ENCODE results near the gene RNF14.

The RNF14 gene

DNA sequence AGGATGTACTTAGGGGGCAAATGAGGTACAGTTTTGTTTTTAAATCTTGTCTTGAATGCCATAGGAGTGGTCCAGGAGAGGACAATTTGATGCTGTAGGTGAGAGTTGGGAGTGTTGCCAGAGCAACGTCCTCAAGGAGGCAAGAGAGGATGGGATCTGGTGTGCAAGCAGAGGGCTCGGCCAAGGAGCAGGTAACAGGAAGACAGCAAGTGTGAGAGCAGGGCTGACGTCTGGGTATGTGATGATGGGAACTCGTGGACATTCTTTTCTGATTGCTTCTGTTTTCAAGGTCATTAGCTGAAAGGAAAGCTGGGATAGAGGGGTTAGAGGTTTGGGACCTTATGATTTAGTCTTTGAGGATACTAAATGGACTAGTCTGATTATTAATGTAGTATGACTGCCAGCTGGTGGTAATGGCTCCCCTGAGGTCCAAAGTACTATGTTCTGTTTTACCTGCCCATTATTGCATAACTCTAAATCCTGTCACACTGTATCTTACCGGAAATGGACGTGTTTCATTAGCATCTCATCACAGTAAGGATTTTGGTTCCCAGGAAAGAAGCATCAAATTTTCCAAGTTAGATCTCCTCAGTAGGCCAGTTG is 28.6 kb downstream of the RNF14 start:
- no peak for ATAC-seq
- TF ChIP-seq ZC3H10 (CRISPR knock-in tag; IDR thresholded peaks at IDR 0.05) = no peak
- no peak for TF ChIP-seq PPARA (CRISPR knock-in tag; IDR thresholded peaks at IDR 0.05; ENCODE audit: borderline replicate concordance)
- TF ChIP-seq TCF4 (CRISPR knock-in tag; IDR thresholded peaks at IDR 0.05; ENCODE audit: borderline replicate concordance) = no peak
- TF ChIP-seq, protein P1, sequence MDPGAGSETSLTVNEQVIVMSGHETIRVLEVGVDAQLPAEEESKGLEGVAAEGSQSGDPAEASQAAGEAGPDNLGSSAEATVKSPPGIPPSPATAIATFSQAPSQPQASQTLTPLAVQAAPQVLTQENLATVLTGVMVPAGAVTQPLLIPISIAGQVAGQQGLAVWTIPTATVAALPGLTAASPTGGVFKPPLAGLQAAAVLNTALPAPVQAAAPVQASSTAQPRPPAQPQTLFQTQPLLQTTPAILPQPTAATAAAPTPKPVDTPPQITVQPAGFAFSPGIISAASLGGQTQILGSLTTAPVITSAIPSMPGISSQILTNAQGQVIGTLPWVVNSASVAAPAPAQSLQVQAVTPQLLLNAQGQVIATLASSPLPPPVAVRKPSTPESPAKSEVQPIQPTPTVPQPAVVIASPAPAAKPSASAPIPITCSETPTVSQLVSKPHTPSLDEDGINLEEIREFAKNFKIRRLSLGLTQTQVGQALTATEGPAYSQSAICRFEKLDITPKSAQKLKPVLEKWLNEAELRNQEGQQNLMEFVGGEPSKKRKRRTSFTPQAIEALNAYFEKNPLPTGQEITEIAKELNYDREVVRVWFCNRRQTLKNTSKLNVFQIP (CRISPR knock-in tag; IDR thresholded peaks at IDR 0.05; ENCODE audit: borderline replicate concordance, low read depth) = no peak
- TF ChIP-seq ESRRG (CRISPR knock-in tag; IDR thresholded peaks at IDR 0.05) = no peak
- TF ChIP-seq ZNF565 (CRISPR knock-in tag; conservative IDR thresholded peaks at IDR 0.05; ENCODE audit: low read depth) = no peak
- TF ChIP-seq, protein P2, sequence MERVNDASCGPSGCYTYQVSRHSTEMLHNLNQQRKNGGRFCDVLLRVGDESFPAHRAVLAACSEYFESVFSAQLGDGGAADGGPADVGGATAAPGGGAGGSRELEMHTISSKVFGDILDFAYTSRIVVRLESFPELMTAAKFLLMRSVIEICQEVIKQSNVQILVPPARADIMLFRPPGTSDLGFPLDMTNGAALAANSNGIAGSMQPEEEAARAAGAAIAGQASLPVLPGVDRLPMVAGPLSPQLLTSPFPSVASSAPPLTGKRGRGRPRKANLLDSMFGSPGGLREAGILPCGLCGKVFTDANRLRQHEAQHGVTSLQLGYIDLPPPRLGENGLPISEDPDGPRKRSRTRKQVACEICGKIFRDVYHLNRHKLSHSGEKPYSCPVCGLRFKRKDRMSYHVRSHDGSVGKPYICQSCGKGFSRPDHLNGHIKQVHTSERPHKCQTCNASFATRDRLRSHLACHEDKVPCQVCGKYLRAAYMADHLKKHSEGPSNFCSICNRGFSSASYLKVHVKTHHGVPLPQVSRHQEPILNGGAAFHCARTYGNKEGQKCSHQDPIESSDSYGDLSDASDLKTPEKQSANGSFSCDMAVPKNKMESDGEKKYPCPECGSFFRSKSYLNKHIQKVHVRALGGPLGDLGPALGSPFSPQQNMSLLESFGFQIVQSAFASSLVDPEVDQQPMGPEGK (CRISPR knock-in tag; IDR thresholded peaks at IDR 0.05; ENCODE audit: borderline replicate concordance) = no peak
- TF ChIP-seq, protein P3, sequence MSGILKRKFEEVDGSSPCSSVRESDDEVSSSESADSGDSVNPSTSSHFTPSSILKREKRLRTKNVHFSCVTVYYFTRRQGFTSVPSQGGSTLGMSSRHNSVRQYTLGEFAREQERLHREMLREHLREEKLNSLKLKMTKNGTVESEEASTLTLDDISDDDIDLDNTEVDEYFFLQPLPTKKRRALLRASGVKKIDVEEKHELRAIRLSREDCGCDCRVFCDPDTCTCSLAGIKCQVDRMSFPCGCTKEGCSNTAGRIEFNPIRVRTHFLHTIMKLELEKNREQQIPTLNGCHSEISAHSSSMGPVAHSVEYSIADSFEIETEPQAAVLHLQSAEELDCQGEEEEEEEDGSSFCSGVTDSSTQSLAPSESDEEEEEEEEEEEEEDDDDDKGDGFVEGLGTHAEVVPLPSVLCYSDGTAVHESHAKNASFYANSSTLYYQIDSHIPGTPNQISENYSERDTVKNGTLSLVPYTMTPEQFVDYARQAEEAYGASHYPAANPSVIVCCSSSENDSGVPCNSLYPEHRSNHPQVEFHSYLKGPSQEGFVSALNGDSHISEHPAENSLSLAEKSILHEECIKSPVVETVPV (CRISPR knock-in tag; IDR thresholded peaks at IDR 0.05) = no peak
- TF ChIP-seq, protein P4, sequence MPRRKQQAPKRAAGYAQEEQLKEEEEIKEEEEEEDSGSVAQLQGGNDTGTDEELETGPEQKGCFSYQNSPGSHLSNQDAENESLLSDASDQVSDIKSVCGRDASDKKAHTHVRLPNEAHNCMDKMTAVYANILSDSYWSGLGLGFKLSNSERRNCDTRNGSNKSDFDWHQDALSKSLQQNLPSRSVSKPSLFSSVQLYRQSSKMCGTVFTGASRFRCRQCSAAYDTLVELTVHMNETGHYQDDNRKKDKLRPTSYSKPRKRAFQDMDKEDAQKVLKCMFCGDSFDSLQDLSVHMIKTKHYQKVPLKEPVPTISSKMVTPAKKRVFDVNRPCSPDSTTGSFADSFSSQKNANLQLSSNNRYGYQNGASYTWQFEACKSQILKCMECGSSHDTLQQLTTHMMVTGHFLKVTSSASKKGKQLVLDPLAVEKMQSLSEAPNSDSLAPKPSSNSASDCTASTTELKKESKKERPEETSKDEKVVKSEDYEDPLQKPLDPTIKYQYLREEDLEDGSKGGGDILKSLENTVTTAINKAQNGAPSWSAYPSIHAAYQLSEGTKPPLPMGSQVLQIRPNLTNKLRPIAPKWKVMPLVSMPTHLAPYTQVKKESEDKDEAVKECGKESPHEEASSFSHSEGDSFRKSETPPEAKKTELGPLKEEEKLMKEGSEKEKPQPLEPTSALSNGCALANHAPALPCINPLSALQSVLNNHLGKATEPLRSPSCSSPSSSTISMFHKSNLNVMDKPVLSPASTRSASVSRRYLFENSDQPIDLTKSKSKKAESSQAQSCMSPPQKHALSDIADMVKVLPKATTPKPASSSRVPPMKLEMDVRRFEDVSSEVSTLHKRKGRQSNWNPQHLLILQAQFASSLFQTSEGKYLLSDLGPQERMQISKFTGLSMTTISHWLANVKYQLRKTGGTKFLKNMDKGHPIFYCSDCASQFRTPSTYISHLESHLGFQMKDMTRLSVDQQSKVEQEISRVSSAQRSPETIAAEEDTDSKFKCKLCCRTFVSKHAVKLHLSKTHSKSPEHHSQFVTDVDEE (CRISPR knock-in tag; IDR thresholded peaks at IDR 0.05) = no peak
- TF ChIP-seq OSR1 (CRISPR knock-in tag; IDR thresholded peaks at IDR 0.05) = no peak
- no peak for TF ChIP-seq SNAI2 (CRISPR knock-in tag; IDR thresholded peaks at IDR 0.05)
- no peak for TF ChIP-seq ZFP30 (CRISPR knock-in tag; IDR thresholded peaks at IDR 0.05)
- TF ChIP-seq TOX (CRISPR knock-in tag; IDR thresholded peaks at IDR 0.05; ENCODE audit: borderline replicate concordance) = no peak
- TF ChIP-seq RARB (CRISPR knock-in tag; IDR thresholded peaks at IDR 0.05) = no peak
- no peak for TF ChIP-seq CSDC2 (CRISPR knock-in tag; IDR thresholded peaks at IDR 0.05)
- no peak for TF ChIP-seq ISL1 (CRISPR knock-in tag; IDR thresholded peaks at IDR 0.05)
- TF ChIP-seq ZFP3 (CRISPR knock-in tag; IDR thresholded peaks at IDR 0.05) = no peak

DNA sequence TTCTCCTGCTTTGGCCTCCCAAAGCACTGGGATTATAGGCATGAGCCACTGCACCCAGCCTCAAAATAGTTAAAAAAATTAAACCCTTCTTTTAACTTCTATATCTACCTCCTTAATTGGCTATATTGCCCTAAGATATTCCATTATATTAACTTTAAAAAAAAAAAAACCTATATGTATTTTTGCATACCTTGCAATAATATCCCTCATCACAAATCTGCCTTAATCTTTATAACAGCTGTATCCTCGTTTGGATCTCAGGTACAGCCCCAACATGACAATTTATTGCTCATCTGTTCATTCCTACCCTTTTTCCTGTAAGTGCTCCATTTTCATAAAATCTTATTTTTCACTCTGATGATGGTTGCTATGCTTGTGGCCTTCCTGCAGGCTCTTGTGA is 31.3 kb downstream of the RNF14 start:
- ATAC-seq = no peak
- TF ChIP-seq, protein P5, sequence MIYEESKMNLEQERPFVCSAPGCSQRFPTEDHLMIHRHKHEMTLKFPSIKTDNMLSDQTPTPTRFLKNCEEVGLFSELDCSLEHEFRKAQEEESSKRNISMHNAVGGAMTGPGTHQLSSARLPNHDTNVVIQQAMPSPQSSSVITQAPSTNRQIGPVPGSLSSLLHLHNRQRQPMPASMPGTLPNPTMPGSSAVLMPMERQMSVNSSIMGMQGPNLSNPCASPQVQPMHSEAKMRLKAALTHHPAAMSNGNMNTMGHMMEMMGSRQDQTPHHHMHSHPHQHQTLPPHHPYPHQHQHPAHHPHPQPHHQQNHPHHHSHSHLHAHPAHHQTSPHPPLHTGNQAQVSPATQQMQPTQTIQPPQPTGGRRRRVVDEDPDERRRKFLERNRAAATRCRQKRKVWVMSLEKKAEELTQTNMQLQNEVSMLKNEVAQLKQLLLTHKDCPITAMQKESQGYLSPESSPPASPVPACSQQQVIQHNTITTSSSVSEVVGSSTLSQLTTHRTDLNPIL (CRISPR knock-in tag; IDR thresholded peaks at IDR 0.05; ENCODE audit: low read depth) = no peak
- TF ChIP-seq SNAI2 (CRISPR knock-in tag; IDR thresholded peaks at IDR 0.05) (no peak), TOX (CRISPR knock-in tag; IDR thresholded peaks at IDR 0.05; ENCODE audit: borderline replicate concordance) (no peak), PPARA (CRISPR knock-in tag; IDR thresholded peaks at IDR 0.05; ENCODE audit: borderline replicate concordance) (no peak), ZNF70 (CRISPR knock-in tag; IDR thresholded peaks at IDR 0.05) (no peak), ZFP30 (CRISPR knock-in tag; IDR thresholded peaks at IDR 0.05) (no peak), ZFP3 (CRISPR knock-in tag; IDR thresholded peaks at IDR 0.05) (no peak), OSR1 (CRISPR knock-in tag; IDR thresholded peaks at IDR 0.05) (no peak), TCF4 (CRISPR knock-in tag; IDR thresholded peaks at IDR 0.05; ENCODE audit: borderline replicate concordance) (no peak), GLIS3 (CRISPR knock-in tag; IDR thresholded peaks at IDR 0.05) (no peak), ZNF565 (CRISPR knock-in tag; conservative IDR thresholded peaks at IDR 0.05; ENCODE audit: low read depth) (no peak), ISL1 (CRISPR knock-in tag; IDR thresholded peaks at IDR 0.05) (no peak), ARNTL (CRISPR knock-in tag; IDR thresholded peaks at IDR 0.05; ENCODE audit: borderline replicate concordance, low read depth) (no peak), ZNF8 (CRISPR knock-in tag; IDR thresholded peaks at IDR 0.05) (no peak), BACH2 (CRISPR knock-in tag; IDR thresholded peaks at IDR 0.05; ENCODE audit: borderline replicate concordance) (no peak), CSDC2 (CRISPR knock-in tag; IDR thresholded peaks at IDR 0.05) (no peak)
- TF ChIP-seq, protein P3 (CRISPR knock-in tag; IDR thresholded peaks at IDR 0.05) = no peak
- TF ChIP-seq, protein P4 (CRISPR knock-in tag; IDR thresholded peaks at IDR 0.05) = no peak
- TF ChIP-seq, protein P1 (CRISPR knock-in tag; IDR thresholded peaks at IDR 0.05; ENCODE audit: borderline replicate concordance, low read depth) = no peak
